Measurements from ENCODE around the gene REEP2. TPM values are rescaled to one million over a fixed set of nuclear protein-coding genes. Genes with fewer than 3 reads are reported as not detected.
A peak's percentile ranks its signal among the peaks of the same experiment; 100 is the strongest.

The REEP2 gene
- total RNA-seq, 2 donors from 2014 or later: 1.8 to 11.2 TPM

DNA sequence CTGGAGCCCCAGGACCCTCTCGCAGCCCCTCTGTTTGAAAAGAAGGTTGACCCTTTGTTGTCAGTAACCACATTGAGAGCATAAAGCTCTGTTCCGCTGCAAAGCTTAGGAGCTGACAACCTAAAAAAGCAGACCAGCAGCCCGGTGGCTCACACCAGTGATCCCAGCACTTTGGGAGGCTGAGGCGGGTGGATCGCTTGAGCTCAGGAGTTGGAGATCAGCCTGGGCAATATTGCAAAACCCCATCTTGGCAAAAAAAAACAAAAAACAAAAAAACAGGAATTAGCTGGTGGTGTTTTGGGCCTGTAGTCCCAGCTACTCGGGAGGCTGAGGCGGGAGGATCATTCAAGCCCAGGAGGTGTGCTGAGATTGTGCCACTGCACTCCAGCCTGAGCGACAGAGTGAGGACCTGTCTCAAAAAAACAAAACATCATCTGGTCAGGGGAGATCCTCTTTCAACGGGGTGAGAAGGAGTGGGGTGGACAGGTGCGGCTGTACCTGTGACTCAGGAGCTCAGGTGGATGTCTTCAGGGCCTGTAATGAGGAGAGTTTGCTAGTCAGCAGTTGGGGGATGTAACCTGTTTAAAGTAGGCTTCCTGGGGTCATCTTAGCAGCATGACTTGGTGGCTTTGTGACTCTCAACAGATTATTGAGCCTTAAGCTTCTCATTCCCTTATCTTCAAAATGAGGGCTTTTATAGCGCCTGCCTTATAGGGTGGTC, 694 bp upstream of the REEP2 start:
- intact Hi-C loops (cut with DNase I): no loop called here
- Histone ChIP-seq H3K4me3 (no peak overlapping the region), H3K4me1 (peaks cover 10% of the 10 kb centered on the region), H3K9me3 (no peaks in the 10 kb centered on the region), H3K36me3 (replicated peaks in 1 of 2; ENCODE audit: insufficient read depth in 1 of 2, low read depth in 2 of 2) (peaks cover 0 to 16% of the 10 kb centered on the region in 2 donors), H3K27ac (no peak overlapping the region), H3K27me3 (no peaks in the 10 kb centered on the region)
- ATAC-seq (peak; percentile 30), DNase-seq (no peak)
- 72 to 81% methylated on average over 11 of the region's 11 CpGs for WGBS, 2 donors
- TF ChIP-seq POLR2A (IDR thresholded peaks at IDR 0.05): no peak

DNA sequence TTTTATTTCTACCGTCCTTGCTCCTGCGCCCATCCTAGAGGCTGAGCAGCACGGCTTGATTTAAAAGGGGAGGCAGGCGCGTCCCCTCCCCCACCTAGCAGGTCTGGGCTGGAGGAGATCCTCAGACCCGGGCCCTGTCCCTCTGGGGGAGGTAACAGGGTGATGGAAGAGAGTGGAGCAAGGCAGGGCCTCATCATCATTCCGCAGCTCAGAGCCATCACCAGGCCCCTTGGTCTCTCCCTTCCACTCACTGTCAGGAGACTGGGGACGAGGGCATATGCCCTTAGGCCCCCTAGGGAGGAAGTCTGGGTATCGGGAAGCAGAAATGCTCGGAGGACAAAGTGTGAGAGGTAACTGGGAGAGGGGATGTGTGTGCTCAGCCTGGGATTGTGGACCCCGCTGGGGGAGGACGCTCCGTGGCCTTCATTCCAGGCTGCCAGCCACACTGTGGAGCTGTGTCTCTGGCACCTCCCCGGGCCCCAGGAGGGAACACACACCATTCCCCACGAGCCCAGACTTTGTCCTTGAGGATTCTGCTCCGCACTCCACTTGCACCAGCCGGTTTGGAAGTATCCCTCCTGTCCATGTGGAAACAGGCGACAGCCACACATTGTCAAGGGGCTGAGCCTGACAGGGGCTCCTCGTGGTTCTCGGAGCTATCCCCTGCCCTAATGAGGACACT, 761 bp downstream of the REEP2 start:
- ATAC-seq: no peak

GRCh38 chr5:138440159-138441073, 1.6 kb downstream of the REEP2 start:
- no peak overlapping the region for H3K27ac ChIP-seq
- H3K4me3 ChIP-seq: no peak overlapping the region
- H3K36me3 ChIP-seq (replicated peaks in 1 of 2; ENCODE audit: insufficient read depth in 1 of 2, low read depth in 2 of 2): peaks cover 0 to 7% of the 10 kb centered on the region in 2 donors
- H3K27me3 ChIP-seq: no peaks in the 10 kb centered on the region
- peaks cover 10% of the 10 kb centered on the region for H3K4me1 ChIP-seq
- WGBS, 2 donors: 87 to 89% methylated on average over 17 of the region's 17 CpGs
- intact Hi-C loops (cut with DNase I): no loop called here
- no peak for DNase-seq
- TF ChIP-seq CTCF (IDR thresholded peaks at IDR 0.05) (no peak), POLR2A (IDR thresholded peaks at IDR 0.05) (no peak)
- H3K9me3 ChIP-seq: no peaks in the 10 kb centered on the region
- ATAC-seq: no peak

More for the DNA sequence above, 761 bp downstream of the REEP2 start:
- TF ChIP-seq POLR2A (IDR thresholded peaks at IDR 0.05) (no peak), CTCF (IDR thresholded peaks at IDR 0.05) (no peak)
- H3K4me3 ChIP-seq: no peak overlapping the region
- 59 to 61% methylated on average over 16 to 20 of the region's 20 CpGs for WGBS, 2 donors
- no peak overlapping the region for H3K27ac ChIP-seq
- no peaks in the 10 kb centered on the region for H3K27me3 ChIP-seq
- no peaks in the 10 kb centered on the region for H3K9me3 ChIP-seq
- intact Hi-C loops (cut with DNase I): no loop called here
- peaks cover 10% of the 10 kb centered on the region for H3K4me1 ChIP-seq
- H3K36me3 ChIP-seq (replicated peaks in 1 of 2; ENCODE audit: insufficient read depth in 1 of 2, low read depth in 2 of 2): peaks cover 0 to 9% of the 10 kb centered on the region in 2 donors
- no peak for DNase-seq

- H3K4me3 ChIP-seq: no peak overlapping the region
- 66 to 91% methylated on average over 6 to 9 of the region's 9 CpGs for WGBS, 2 donors
- intact Hi-C loops (cut with DNase I): no loop called here
- no peak for DNase-seq
- H3K9me3 ChIP-seq: no peaks in the 10 kb centered on the region
- no peak overlapping the region for H3K27ac ChIP-seq
- TF ChIP-seq POLR2A (IDR thresholded peaks at IDR 0.05) (no peak), CTCF (IDR thresholded peaks at IDR 0.05) (no peak)
- ATAC-seq: no peak
- H3K36me3 ChIP-seq (replicated peaks in 1 of 2; ENCODE audit: insufficient read depth in 1 of 2, low read depth in 2 of 2): no peaks in the 10 kb centered on the region
- H3K27me3 ChIP-seq: no peaks in the 10 kb centered on the region
- H3K4me1 ChIP-seq: peaks cover 10% of the 10 kb centered on the region
Measured at GRCh38 chr5:138441221-138441620, 2.4 kb downstream of the REEP2 start.
